Glutamatergic neuron (in vitro differentiated cells): ENCODE measurements around the gene RCOR1. TPM values are rescaled to one million over a fixed set of nuclear protein-coding genes. Genes with fewer than 3 reads are reported as not detected.

Source experiments
- DNase-seq: peaks from one replicate; pipeline ENCODE4 v3.0.0; 2022
- H3K27ac Mint-ChIP-seq: one replicate; pipeline ENCODE4 v1.8.0; 2020; ENCODE audit warnings: mild to moderate bottlenecking, mixed read lengths, inconsistent platforms; ENCODE audit not compliant: unreplicated experiment
- H3K27me3 Mint-ChIP-seq: one replicate; pipeline ENCODE4 v1.8.0; 2020; ENCODE audit warnings: mild to moderate bottlenecking, moderate library complexity, mixed read lengths, inconsistent platforms; ENCODE audit not compliant: unreplicated experiment
- H3K36me3 Mint-ChIP-seq: one replicate; pipeline ENCODE4 v1.8.0; 2020; ENCODE audit warnings: mild to moderate bottlenecking, mixed read lengths, inconsistent platforms; ENCODE audit not compliant: unreplicated experiment
- H3K4me1 Mint-ChIP-seq: one replicate; pipeline ENCODE4 v1.8.0; 2020; ENCODE audit warnings: mild to moderate bottlenecking, low read depth, mixed read lengths, inconsistent platforms; ENCODE audit not compliant: unreplicated experiment
- H3K4me3 Mint-ChIP-seq: one replicate; pipeline ENCODE4 v1.8.0; 2020; ENCODE audit warnings: mild to moderate bottlenecking, mixed read lengths, inconsistent platforms; ENCODE audit not compliant: unreplicated experiment
- H3K9me3 Mint-ChIP-seq: one replicate; pipeline ENCODE4 v1.8.0; 2020; ENCODE audit warnings: mild to moderate bottlenecking, moderate library complexity, mixed read lengths, inconsistent platforms; ENCODE audit not compliant: unreplicated experiment
- total RNA-seq: library from RNA; stranded (reverse); fragmentation: NEBNext Ultra II Directional; extraction: Animal tissue kit (Norgen Biotek cat#: 25700); gene quantifications from one replicate; pipeline ENCODE4 v1.2.1, GENCODE V29; 2021; ENCODE audit not compliant: unreplicated experiment
- TF ChIP-seq, protein P1 (sequence below): fragments of 200-600 bp; sonication (generic); IDR thresholded peaks from one replicate; pipeline ENCODE4 v1.5.0; 2021; ENCODE audit not compliant: partially characterized antibody, unreplicated experiment

RCOR1 gene
- total RNA-seq, 1 donor from 2014 or later: 14.3 TPM

DNA sequence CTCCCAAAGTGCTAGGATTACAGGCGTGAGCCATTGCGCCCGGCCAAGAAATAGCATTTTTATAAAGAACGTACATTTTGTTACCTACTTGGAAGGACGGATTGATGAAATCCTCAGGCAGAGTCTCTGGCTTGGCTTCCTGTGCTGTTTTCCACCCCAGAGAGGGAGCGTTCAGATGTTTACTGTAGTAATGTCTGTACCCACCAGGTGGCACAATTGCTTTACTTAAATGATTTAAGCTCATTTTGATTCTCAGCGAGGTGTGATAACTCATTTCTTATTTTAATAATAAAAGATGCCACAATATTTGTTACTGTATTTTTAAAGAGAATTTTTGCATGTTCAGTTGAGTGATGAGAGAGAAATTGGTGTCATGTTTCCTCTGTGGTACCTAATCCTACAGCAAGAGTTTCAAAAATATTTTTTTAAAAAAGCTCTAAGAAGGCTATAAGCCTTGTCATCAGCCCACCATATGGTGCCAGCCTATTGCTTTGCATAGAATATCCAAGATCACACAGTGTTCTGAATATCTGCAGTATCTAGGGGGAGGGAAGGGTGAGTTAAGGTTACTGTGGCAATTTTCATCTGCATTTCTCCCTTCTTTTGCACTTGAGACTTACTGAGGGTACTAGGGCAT lies 102.2 kb downstream of the RCOR1 start:
- Mint-ChIP-seq H3K27me3 (no peaks in the 10 kb centered on the region), H3K9me3 (no peaks in the 10 kb centered on the region), H3K36me3 (no peaks in the 10 kb centered on the region), H3K4me1 (peaks cover 23% of the 10 kb centered on the region), H3K4me3 (no peak overlapping the region), H3K27ac (peak overlapping the region; percentile 11)
- DNase-seq: peak; percentile 45
- TF ChIP-seq, protein P1, sequence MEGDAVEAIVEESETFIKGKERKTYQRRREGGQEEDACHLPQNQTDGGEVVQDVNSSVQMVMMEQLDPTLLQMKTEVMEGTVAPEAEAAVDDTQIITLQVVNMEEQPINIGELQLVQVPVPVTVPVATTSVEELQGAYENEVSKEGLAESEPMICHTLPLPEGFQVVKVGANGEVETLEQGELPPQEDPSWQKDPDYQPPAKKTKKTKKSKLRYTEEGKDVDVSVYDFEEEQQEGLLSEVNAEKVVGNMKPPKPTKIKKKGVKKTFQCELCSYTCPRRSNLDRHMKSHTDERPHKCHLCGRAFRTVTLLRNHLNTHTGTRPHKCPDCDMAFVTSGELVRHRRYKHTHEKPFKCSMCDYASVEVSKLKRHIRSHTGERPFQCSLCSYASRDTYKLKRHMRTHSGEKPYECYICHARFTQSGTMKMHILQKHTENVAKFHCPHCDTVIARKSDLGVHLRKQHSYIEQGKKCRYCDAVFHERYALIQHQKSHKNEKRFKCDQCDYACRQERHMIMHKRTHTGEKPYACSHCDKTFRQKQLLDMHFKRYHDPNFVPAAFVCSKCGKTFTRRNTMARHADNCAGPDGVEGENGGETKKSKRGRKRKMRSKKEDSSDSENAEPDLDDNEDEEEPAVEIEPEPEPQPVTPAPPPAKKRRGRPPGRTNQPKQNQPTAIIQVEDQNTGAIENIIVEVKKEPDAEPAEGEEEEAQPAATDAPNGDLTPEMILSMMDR: peak; percentile 82

DNA sequence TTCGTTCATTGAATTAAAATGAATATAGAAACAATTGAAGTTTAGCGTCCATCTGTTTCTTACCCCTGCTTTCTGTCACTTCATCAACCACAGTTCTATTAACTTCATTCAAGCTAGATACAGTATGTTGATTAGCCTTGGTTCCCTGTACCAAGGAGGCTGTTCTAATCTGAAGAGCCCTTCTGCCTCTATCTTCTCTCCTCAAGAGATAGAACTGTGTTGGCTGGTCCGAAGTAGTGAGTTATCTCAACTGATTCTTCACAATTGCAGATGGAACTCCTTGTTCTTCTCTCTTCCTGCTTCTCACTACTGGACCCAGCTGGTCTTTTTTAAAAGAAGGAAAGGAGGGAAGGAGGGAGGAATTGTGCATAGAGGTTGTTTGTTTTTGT lies 102.7 kb downstream of the RCOR1 start:
- Mint-ChIP-seq H3K27me3 (no peaks in the 10 kb centered on the region), H3K4me1 (peaks cover 23% of the 10 kb centered on the region), H3K27ac (peak overlapping the region; percentile 11), H3K4me3 (no peak overlapping the region), H3K36me3 (no peaks in the 10 kb centered on the region), H3K9me3 (peaks cover 1% of the 10 kb centered on the region)
- TF ChIP-seq, protein P1: no peak
- DNase-seq: no peak

DNA sequence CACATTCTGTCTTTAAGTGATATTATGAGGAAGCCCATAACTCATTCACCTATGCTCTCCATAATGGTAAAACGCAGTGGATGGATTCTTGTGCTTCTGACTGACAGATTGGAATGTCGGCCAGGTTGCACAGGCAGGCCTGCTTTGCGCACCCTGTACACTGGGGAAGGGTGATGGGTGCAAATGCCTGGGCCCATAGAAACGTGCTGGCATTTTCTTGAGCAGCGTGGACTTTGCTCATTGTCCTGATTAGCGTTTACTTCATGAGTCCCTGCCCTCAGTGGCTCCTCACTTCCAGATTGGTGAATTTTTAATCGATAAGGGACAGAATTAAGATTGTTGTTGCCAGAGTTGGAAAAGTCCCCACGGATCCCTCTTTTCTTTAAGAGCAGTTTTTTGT lies 103.9 kb downstream of the RCOR1 start:
- Mint-ChIP-seq H3K4me3 (no peak overlapping the region), H3K4me1 (peaks cover 23% of the 10 kb centered on the region), H3K36me3 (peaks cover 5% of the 10 kb centered on the region), H3K27ac (no peak overlapping the region), H3K27me3 (no peaks in the 10 kb centered on the region), H3K9me3 (peaks cover 1% of the 10 kb centered on the region)
- TF ChIP-seq, protein P1: no peak
- no peak for DNase-seq

DNA sequence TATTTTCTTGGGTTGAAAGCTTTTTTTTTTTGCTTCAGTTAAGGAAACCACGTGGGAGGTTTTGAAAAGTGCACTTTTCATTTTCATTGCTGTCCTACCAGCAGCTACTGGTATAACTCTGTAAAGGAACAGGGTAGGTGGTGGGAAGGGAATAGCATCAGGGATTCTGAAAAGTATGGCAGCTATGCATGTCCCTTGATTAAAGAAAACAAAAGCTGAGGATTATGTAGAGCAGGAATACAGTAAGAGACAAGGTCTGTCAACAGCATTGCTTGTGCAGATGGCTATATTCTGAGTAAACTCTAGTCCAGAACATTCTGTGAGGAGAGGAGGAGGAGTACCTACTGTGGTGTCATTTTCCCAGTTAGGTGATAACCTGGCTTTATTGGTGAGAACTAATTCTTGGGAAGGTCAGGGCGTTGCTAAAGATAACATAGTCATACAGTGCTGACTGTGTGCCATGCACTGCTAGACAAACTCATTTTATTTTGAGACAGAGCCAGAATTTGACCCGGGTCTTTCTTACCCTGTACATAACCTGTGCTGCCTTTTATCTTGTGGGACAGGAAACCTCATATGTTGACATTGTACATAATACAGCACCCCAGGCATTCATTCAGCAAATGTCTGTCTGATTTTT lies 104.5 kb downstream of the RCOR1 start:
- H3K4me3 Mint-ChIP-seq: no peak overlapping the region
- H3K27me3 Mint-ChIP-seq: no peaks in the 10 kb centered on the region
- H3K27ac Mint-ChIP-seq: no peak overlapping the region
- H3K36me3 Mint-ChIP-seq: peaks cover 5% of the 10 kb centered on the region
- H3K9me3 Mint-ChIP-seq: peaks cover 1% of the 10 kb centered on the region
- TF ChIP-seq, protein P1: no peak
- peaks cover 23% of the 10 kb centered on the region for H3K4me1 Mint-ChIP-seq
- DNase-seq: no peak

DNA sequence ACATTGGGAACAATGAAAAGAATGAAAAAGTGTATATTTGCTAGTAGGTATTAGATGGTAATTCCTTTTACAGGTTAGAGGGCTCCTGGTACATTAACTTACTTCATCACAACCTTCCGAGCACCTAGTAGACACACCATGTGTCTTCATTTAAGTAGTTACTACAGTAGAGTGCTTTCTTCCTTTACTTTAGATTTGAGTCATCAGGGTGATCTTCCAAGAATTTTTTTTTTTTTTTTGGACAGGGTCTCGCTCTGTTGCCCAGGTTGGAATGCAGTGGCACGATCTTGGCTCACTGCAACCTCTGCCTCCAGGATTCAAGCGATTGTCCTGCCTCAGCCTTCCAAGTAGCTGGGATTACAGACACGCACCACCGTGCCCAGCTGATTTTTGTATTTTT lies 105.1 kb downstream of the RCOR1 start:
- Mint-ChIP-seq H3K9me3 (peaks cover 1% of the 10 kb centered on the region), H3K36me3 (peaks cover 5% of the 10 kb centered on the region), H3K27me3 (no peaks in the 10 kb centered on the region), H3K27ac (no peak overlapping the region), H3K4me3 (no peak overlapping the region), H3K4me1 (peaks cover 23% of the 10 kb centered on the region)
- no peak for DNase-seq
- TF ChIP-seq, protein P1: no peak
